Measurements from ENCODE around the gene ZC3H12D. TPM values are rescaled to one million over a fixed set of nuclear protein-coding genes. Genes with fewer than 3 reads are reported as not detected.

Gene ZC3H12D
- total and polyA plus RNA-seq, 2 experiments from 2014 or later: 0.07 TPM; not detected in 1

DNA sequence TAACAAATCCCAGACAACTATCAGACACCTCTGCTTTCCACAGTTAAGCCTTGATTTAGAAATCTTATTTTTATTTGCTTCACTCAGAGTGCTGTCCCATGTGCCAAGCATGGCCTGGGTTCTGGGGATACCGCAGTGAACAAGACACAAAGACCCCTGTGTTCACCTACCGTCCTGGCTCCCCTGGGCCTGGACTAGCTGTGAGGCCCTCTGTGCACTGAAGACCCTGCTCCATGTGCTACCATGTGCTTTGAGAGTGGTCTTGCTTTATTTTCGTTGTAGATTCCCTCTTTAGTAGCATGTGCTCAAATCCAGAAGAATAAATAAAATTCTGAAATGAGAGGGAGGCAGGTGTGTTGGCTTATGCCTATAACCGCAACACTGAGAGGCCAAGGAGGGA, 62.2 kb downstream of the ZC3H12D start:
- no peaks in the 10 kb centered on the region for H3K36me3 ChIP-seq (ENCODE audit: insufficient read depth)
- peaks cover 9% of the 10 kb centered on the region for H3K4me1 ChIP-seq (ENCODE audit: insufficient read depth)
- no peaks in the 10 kb centered on the region for H3K27me3 Mint-ChIP-seq (ENCODE audit: insufficient read depth, low read depth, poor library complexity)
- no peak overlapping the region for H3K27ac Mint-ChIP-seq
- no peak for TF ChIP-seq JUNB (IDR thresholded peaks at IDR 0.05; ENCODE audit: unreplicated experiment)
- no peak for TF ChIP-seq CREB1 (CRISPR knock-in tag; IDR thresholded peaks at IDR 0.05; ENCODE audit: low read depth)
- TF ChIP-seq, protein P1, sequence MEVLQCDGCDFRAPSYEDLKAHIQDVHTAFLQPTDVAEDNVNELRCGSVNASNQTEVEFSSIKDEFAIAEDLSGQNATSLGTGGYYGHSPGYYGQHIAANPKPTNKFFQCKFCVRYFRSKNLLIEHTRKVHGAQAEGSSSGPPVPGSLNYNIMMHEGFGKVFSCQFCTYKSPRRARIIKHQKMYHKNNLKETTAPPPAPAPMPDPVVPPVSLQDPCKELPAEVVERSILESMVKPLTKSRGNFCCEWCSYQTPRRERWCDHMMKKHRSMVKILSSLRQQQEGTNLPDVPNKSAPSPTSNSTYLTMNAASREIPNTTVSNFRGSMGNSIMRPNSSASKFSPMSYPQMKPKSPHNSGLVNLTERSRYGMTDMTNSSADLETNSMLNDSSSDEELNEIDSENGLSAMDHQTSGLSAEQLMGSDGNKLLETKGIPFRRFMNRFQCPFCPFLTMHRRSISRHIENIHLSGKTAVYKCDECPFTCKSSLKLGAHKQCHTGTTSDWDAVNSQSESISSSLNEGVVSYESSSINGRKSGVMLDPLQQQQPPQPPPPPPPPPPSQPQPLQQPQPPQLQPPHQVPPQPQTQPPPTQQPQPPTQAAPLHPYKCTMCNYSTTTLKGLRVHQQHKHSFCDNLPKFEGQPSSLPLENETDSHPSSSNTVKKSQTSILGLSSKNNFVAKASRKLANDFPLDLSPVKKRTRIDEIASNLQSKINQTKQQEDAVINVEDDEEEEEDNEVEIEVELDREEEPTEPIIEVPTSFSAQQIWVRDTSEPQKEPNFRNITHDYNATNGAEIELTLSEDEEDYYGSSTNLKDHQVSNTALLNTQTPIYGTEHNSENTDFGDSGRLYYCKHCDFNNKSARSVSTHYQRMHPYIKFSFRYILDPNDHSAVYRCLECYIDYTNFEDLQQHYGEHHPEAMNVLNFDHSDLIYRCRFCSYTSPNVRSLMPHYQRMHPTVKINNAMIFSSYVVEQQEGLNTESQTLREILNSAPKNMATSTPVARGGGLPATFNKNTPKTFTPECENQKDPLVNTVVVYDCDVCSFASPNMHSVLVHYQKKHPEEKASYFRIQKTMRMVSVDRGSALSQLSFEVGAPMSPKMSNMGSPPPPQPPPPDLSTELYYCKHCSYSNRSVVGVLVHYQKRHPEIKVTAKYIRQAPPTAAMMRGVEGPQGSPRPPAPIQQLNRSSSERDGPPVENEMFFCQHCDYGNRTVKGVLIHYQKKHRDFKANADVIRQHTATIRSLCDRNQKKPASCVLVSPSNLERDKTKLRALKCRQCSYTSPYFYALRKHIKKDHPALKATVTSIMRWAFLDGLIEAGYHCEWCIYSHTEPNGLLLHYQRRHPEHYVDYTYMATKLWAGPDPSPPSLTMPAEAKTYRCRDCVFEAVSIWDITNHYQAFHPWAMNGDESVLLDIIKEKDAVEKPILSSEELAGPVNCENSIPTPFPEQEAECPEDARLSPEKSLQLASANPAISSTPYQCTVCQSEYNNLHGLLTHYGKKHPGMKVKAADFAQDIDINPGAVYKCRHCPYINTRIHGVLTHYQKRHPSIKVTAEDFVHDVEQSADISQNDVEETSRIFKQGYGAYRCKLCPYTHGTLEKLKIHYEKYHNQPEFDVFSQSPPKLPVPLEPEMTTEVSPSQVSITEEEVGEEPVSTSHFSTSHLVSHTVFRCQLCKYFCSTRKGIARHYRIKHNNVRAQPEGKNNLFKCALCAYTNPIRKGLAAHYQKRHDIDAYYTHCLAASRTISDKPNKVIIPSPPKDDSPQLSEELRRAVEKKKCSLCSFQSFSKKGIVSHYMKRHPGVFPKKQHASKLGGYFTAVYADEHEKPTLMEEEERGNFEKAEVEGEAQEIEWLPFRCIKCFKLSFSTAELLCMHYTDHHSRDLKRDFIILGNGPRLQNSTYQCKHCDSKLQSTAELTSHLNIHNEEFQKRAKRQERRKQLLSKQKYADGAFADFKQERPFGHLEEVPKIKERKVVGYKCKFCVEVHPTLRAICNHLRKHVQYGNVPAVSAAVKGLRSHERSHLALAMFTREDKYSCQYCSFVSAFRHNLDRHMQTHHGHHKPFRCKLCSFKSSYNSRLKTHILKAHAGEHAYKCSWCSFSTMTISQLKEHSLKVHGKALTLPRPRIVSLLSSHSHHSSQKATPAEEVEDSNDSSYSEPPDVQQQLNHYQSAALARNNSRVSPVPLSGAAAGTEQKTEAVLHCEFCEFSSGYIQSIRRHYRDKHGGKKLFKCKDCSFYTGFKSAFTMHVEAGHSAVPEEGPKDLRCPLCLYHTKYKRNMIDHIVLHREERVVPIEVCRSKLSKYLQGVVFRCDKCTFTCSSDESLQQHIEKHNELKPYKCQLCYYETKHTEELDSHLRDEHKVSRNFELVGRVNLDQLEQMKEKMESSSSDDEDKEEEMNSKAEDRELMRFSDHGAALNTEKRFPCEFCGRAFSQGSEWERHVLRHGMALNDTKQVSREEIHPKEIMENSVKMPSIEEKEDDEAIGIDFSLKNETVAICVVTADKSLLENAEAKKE (CRISPR knock-in tag; IDR thresholded peaks at IDR 0.05): no peak
- no peak for TF ChIP-seq NANOG (IDR thresholded peaks at IDR 0.05; ENCODE audit: borderline replicate concordance)
- TF ChIP-seq EZH2 (IDR thresholded peaks at IDR 0.05; ENCODE audit: low read depth, unreplicated experiment): no peak
- TF ChIP-seq POLR2AphosphoS5 (IDR thresholded peaks at IDR 0.05; ENCODE audit: low read depth): no peak
- TF ChIP-seq, protein P2, sequence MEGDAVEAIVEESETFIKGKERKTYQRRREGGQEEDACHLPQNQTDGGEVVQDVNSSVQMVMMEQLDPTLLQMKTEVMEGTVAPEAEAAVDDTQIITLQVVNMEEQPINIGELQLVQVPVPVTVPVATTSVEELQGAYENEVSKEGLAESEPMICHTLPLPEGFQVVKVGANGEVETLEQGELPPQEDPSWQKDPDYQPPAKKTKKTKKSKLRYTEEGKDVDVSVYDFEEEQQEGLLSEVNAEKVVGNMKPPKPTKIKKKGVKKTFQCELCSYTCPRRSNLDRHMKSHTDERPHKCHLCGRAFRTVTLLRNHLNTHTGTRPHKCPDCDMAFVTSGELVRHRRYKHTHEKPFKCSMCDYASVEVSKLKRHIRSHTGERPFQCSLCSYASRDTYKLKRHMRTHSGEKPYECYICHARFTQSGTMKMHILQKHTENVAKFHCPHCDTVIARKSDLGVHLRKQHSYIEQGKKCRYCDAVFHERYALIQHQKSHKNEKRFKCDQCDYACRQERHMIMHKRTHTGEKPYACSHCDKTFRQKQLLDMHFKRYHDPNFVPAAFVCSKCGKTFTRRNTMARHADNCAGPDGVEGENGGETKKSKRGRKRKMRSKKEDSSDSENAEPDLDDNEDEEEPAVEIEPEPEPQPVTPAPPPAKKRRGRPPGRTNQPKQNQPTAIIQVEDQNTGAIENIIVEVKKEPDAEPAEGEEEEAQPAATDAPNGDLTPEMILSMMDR (conservative IDR thresholded peaks at IDR 0.05; ENCODE audit: low read depth in 2 of 2): no peak
- no peak for TF ChIP-seq EZH2phosphoT487 (IDR thresholded peaks at IDR 0.05; ENCODE audit: unreplicated experiment)
- H3K4me2 ChIP-seq: no peak overlapping the region
- peaks cover 16% of the 10 kb centered on the region for H3K4me1 Mint-ChIP-seq
- no peaks in the 10 kb centered on the region for H3K79me2 ChIP-seq (replicated peaks; ENCODE audit: insufficient read depth)
- no peak for ATAC-seq
- no peak overlapping the region for H3K4me3 ChIP-seq
- H3K27ac ChIP-seq (ENCODE audit: low read depth): no peak overlapping the region
- H3K4me3 Mint-ChIP-seq: no peak overlapping the region
- no peaks in the 10 kb centered on the region for H3K9me2 ChIP-seq (ENCODE audit: insufficient read depth)
- no peaks in the 10 kb centered on the region; the same call in 2 of the 3 replicates for H3K9me3 Mint-ChIP-seq
- no peaks in the 10 kb centered on the region for H3F3A ChIP-seq (replicated peaks; ENCODE audit: low read depth)
- DNase-seq (ENCODE audit: low spot score): no peak
- H3K36me3 Mint-ChIP-seq (ENCODE audit: low read depth): no peaks in the 10 kb centered on the region; the same call in 2 of the 3 replicates
- no peak overlapping the region for H2AFZ ChIP-seq
- no peaks in the 10 kb centered on the region for H4K20me1 ChIP-seq (replicated peaks; ENCODE audit: insufficient read depth)
- H3K27me3 ChIP-seq (ENCODE audit: insufficient read depth): no peaks in the 10 kb centered on the region
